Spleen (tissue), 11 donors: Measurements from ENCODE around the gene HDAC4. TPM values are rescaled to one million over a fixed set of nuclear protein-coding genes. Genes with fewer than 3 reads are reported as not detected.

Experiments used
- DNase-seq: peaks from one replicate; pipeline ENCODE4 v3.0.0-alpha.2; 2020
- H3K27ac ChIP-seq, 8 donors: fragments of 200-600 bp; sonication (generic) in 7 of 8; 1 replicate in 4 of 8; 2 replicates in 4 of 8; pipeline versions ENCODE4 v1.5.0 to v1.8.0; 2016 to 2021; ENCODE audit warnings: inconsistent platforms in 4 of 8, mild to moderate bottlenecking in 4 of 8, moderate library complexity in 1 of 8
- H3K27me3 ChIP-seq, 7 donors: fragments of 200-600 bp; sonication (generic) in 6 of 7; replicated peaks in 1 of 7; 1 replicate in 4 of 7; 2 replicates in 3 of 7; pipeline versions ENCODE4 v1.5.0 to v1.8.0; 2016 to 2021; ENCODE audit warnings: inconsistent platforms in 3 of 7, mild to moderate bottlenecking in 1 of 7
- H3K36me3 ChIP-seq, 6 donors: fragments of 200-600 bp; sonication (generic) in 5 of 6; 1 replicate in 4 of 6; 2 replicates in 2 of 6; pipeline versions ENCODE4 v1.5.0 to v1.8.0; 2016 to 2021; ENCODE audit warnings: inconsistent platforms in 2 of 6
- H3K4me1 ChIP-seq, 6 donors: fragments of 200-600 bp; sonication (generic) in 5 of 6; 1 replicate in 3 of 6; 2 replicates in 3 of 6; pipeline versions ENCODE4 v1.5.0 to v1.8.0; 2016 to 2021; ENCODE audit warnings: inconsistent platforms in 3 of 6
- H3K4me3 ChIP-seq, 8 donors: fragments of 200-600 bp; sonication (generic) in 7 of 8; 1 replicate in 4 of 8; 2 replicates in 4 of 8; pipeline versions ENCODE4 v1.5.0 to v1.8.0; 2016 to 2021; ENCODE audit warnings: inconsistent platforms in 4 of 8, mild to moderate bottlenecking in 4 of 8, moderate library complexity in 2 of 8
- H3K9me3 ChIP-seq, 8 donors: fragments of 200-600 bp; sonication (generic) in 7 of 8; 1 replicate in 4 of 8; 2 replicates in 4 of 8; pipeline versions ENCODE4 v1.5.0 to v1.8.0; 2016 to 2021; ENCODE audit warnings: inconsistent platforms in 4 of 8
- POLR2A ChIP-seq, 3 donors: fragments of 450-650 bp; IDR thresholded peaks; one replicate each; pipeline ENCODE4 v1.5.1; 2017; ENCODE audit warnings: antibody characterized with exemption in 3 of 3, mild to moderate bottlenecking in 1 of 3
- POLR2AphosphoS5 ChIP-seq, 3 donors: sonication (generic); formaldehyde crosslinking; IDR thresholded peaks; one replicate each; pipeline ENCODE4 v1.5.1; 2017; ENCODE audit warnings: antibody characterized with exemption in 3 of 3
- WGBS, 5 donors: extraction: QIAGEN DNeasy Blood & Tissue Kit in 3 of 5; methylation state at CpG; one replicate each; pipeline versions ENCODE4 v1.1.5 to v1.1.7; 2013 to 2018; 5-methylcytosine and 5-hydroxymethylcytosine counted together
- intact Hi-C: fragments of 100-400 bp; cut with DNase I; formaldehyde crosslinking; loops from one replicate; pipeline ENCODE4 v1.15.0; 2023; ENCODE audit warnings: low total_unique reads
- polyA plus RNA-seq, 3 donors: library from polyadenylated mRNA; stranded (reverse); fragments of 200-250 nt; gene quantifications; one replicate each; pipeline ENCODE4 v1.2.1, GENCODE V29; 2013
- total RNA-seq, 7 donors: library from RNA; depleted of rRNA in 3 of 7; stranded (reverse); fragments of >200 nt in 3 of 7; fragmentation: NEBNext Ultra II Directional in 4 of 7; extraction: Animal tissue kit (Norgen Biotek cat#: 25700) in 4 of 7; gene quantifications; one replicate each; pipeline versions ENCODE4 v1.1.0 to v1.2.1, GENCODE V29; 2016 to 2021
- TF ChIP-seq, protein P1 (sequence below), 11 experiments: fragments of 200-600 bp in 7 of 11; fragments of 450-650 bp in 4 of 11; sonication (generic) in 4 of 11; IDR thresholded peaks in 8 of 11; conservative IDR thresholded peaks in 3 of 11; 1 replicate in 7 of 11; 2 replicates in 4 of 11; pipeline versions ENCODE4 v1.4.0 to v1.8.0; 2016 to 2021; ENCODE audit warnings: antibody characterized with exemption in 11 of 11, inconsistent platforms in 4 of 11, mild to moderate bottlenecking in 1 of 11
- donor health status: healthy with polysubstance abuse.
- donor health status: DM: no; HTN: no; CAD: no; lungs with moderate emphysema.
- donor health status: DM: no; HTN: no; CAD: no.
- donor health status: Bipolar disorder and iron deficiency.
- donor health status: healthy.
- donor health status: DM: no; HTN: no; CAD: no.
- donor health status: DM: yes; HTN: yes; CAD: no.

The HDAC4 gene
- total and polyA plus RNA-seq, 10 donors = 3.2 to 122 (median 69.5) TPM

DNA sequence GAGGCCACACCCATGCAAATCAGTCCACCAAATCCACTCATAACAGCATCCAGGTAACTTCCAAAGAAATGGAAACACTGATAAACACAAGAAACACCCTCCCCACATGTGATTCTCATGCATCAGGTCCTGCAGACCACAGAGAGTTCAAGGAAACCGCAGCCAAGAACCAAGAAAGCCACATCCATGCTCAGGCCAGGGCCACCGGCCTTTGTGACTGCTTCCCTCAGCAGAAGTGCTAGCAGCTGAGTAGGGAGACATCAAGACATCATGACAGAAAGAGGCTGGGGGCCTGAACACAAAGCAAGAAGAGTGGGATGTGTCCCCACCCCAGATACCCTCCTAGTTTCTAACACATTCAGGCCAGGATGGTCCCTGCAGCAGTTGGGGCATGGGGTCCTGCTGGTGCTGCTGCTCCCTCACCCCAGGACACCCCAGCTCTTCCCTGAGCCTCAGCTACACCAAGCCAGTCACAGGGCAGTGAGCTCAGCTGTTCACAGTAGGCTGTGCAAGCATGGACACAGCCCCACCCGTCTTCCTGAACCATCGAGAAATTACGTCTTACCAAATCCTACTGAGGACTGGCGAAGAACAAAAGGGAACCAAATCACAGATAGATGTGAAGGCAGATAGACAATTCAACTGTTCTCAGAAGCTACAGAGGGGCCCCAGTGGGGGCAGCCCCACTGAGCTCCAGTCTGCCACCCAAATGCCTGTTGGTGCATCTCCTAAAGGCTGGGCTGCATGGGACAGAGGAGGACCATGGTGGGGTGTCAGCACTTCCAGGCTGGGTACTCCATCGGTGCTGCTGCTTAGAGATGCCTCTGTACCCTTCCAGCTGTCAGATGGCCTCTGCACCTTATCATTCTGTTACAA lies 60.9 kb downstream of the HDAC4 start:
- intact Hi-C loops = no loop called here
- Histone ChIP-seq H3K36me3 (peaks cover 0 to 32% (median 0%) of the 10 kb centered on the region in 6 donors), H3K9me3 (no peaks in the 10 kb centered on the region), H3K4me3 (no peak overlapping the region), H3K27me3 (no peaks in the 10 kb centered on the region), H3K27ac (no peak overlapping the region), H3K4me1 (peaks cover 7 to 51% (median 18%) of the 10 kb centered on the region in 6 donors)
- DNase-seq = no peak
- WGBS, 5 donors = 32 to 61% (median 51%) methylated on average over 6 to 7 of the region's 7 CpGs
- no peak for TF ChIP-seq POLR2A (IDR thresholded peaks at IDR 0.05)
- TF ChIP-seq, protein P1, sequence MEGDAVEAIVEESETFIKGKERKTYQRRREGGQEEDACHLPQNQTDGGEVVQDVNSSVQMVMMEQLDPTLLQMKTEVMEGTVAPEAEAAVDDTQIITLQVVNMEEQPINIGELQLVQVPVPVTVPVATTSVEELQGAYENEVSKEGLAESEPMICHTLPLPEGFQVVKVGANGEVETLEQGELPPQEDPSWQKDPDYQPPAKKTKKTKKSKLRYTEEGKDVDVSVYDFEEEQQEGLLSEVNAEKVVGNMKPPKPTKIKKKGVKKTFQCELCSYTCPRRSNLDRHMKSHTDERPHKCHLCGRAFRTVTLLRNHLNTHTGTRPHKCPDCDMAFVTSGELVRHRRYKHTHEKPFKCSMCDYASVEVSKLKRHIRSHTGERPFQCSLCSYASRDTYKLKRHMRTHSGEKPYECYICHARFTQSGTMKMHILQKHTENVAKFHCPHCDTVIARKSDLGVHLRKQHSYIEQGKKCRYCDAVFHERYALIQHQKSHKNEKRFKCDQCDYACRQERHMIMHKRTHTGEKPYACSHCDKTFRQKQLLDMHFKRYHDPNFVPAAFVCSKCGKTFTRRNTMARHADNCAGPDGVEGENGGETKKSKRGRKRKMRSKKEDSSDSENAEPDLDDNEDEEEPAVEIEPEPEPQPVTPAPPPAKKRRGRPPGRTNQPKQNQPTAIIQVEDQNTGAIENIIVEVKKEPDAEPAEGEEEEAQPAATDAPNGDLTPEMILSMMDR (IDR thresholded peaks at IDR 0.05 in 8 of 11, conservative IDR thresholded peaks at IDR 0.05 in 3 of 11) = no peak
- no peak for TF ChIP-seq POLR2AphosphoS5 (IDR thresholded peaks at IDR 0.05)

DNA sequence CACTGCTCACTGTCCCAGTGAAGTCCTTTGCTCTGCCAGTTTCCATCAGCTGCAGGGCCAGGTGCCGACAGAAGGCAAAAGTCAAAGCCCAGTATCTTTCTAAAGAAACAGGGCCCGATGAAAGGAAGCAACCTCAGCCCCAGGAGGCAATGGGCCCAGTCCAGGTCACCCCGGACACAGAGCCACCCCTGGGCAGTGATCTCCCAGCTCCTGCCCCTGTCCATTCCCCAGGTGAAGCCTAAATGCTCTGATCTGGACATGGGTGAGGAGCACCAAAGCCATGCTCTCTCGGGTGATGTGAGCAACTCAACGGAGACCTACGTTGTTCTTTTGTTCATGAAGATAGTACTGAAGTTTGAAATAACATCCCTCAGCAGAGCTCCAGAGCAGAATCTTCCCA lies 61.6 kb downstream of the HDAC4 start:
- 74 to 91% (median 85%) methylated on average over 6 of the region's 6 CpGs for WGBS, 5 donors
- no peak for DNase-seq
- no peaks in the 10 kb centered on the region for H3K9me3 ChIP-seq
- intact Hi-C loops = no loop called here
- H3K4me1 ChIP-seq = peaks cover 7 to 51% (median 18%) of the 10 kb centered on the region in 6 donors
- H3K36me3 ChIP-seq = peaks cover 0 to 25% (median 0%) of the 10 kb centered on the region in 6 donors
- TF ChIP-seq POLR2AphosphoS5 (IDR thresholded peaks at IDR 0.05) = no peak
- no peak for TF ChIP-seq POLR2A (IDR thresholded peaks at IDR 0.05)
- TF ChIP-seq, protein P1 (IDR thresholded peaks at IDR 0.05 in 8 of 11, conservative IDR thresholded peaks at IDR 0.05 in 3 of 11) = no peak
- H3K4me3 ChIP-seq = no peak overlapping the region
- no peaks in the 10 kb centered on the region for H3K27me3 ChIP-seq
- H3K27ac ChIP-seq = no peak overlapping the region

DNA sequence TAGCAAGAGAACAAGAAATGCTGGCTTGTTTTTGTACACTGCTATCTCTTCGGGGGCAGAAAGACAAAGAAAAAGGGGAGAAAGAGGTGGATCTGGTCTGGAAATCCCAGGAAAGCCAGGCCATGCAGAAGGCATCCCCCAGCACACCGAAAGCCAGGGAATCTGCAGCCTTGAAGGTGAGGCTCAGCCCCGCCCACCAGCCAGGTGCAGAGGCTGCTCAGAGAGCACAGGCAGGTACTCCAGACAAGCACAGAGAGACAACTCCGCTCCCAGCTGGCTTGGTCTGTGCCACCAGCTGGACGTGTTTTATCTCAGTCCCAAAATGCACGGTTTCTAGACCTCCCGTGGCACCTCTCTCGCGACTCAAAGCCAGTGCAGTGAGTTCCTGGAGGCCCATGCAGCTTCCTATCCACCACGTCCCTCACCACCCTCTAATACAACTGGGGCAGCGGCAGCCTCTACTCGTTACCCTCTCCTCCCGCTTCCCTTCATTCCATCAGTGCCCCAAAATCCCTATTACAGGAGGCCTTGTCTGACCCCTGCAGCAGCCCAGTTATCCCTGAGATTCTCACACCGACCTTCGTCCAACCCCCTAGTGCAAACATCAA lies 62.8 kb downstream of the HDAC4 start:
- 87 to 92% (median 92%) methylated on average over 15 of the region's 15 CpGs for WGBS, 5 donors
- Histone ChIP-seq H3K4me1 (peaks cover 7 to 51% (median 18%) of the 10 kb centered on the region in 6 donors), H3K27me3 (no peaks in the 10 kb centered on the region), H3K9me3 (no peaks in the 10 kb centered on the region), H3K36me3 (peaks cover 0 to 15% (median 0%) of the 10 kb centered on the region in 6 donors), H3K27ac (peak overlapping the region in 4 of 8 donors; percentile 10 to 52 (median 25)), H3K4me3 (no peak overlapping the region)
- DNase-seq = no peak
- intact Hi-C loops = no loop called here
- TF ChIP-seq POLR2A (IDR thresholded peaks at IDR 0.05) (no peak), POLR2AphosphoS5 (IDR thresholded peaks at IDR 0.05) (no peak)
- TF ChIP-seq, protein P1 (IDR thresholded peaks at IDR 0.05 in 8 of 11, conservative IDR thresholded peaks at IDR 0.05 in 3 of 11) = no peak
